ENCODE data around the gene PLK3.
"Not testable (repeated sequence)": the region's sequence is repeated elsewhere in the genome, so short reads cannot be mapped to it uniquely, and the experiment has no call there.

PLK3 gene

GRCh38 chr1:44829506-44830384 is 29.6 kb downstream of the PLK3 start:
- no peak for DNase-seq

- DNase-seq, result no peak
Measured at GRCh38 chr1:44830900-44831304, 30.7 kb downstream of the PLK3 start.

GRCh38 chr1:44831516-44831915 is 31.3 kb downstream of the PLK3 start:
- peak; percentile 25 for DNase-seq

- DNase-seq, result no peak
Measured at GRCh38 chr1:44832056-44832705, 32.0 kb downstream of the PLK3 start.

GRCh38 chr1:44834328-44834727 is 34.2 kb downstream of the PLK3 start:
- DNase-seq, result no peak

GRCh38 chr1:44835738-44836675 is 35.8 kb downstream of the PLK3 start:
- peak; percentile 83 for DNase-seq

GRCh38 chr1:44838294-44838693 is 38.1 kb downstream of the PLK3 start:
- DNase-seq, result not testable (repeated sequence)

- DNase-seq, result peak; percentile 47
Measured at GRCh38 chr1:44839576-44839975, 39.4 kb downstream of the PLK3 start.

GRCh38 chr1:44842486-44842861 is 42.3 kb downstream of the PLK3 start:
- DNase-seq, result peak; percentile 32

GRCh38 chr1:44842862-44843655 is 42.9 kb downstream of the PLK3 start, which contains the start of gene PTCH2:
TSS of gene PTCH2 (minus strand) at chr1:44843253. CDS start at chr1:44842932, 321 bp downstream.
- DNase-seq, result peak; percentile 81

- no peak for DNase-seq
Measured at GRCh38 chr1:44846985-44847384, 46.8 kb downstream of the PLK3 start.

- no peak for DNase-seq
Measured at GRCh38 chr1:44847845-44848244, 47.7 kb downstream of the PLK3 start.

GRCh38 chr1:44848456-44849181 is 48.4 kb downstream of the PLK3 start:
- DNase-seq, result peak; percentile 11

GRCh38 chr1:44849575-44850132 is 49.5 kb downstream of the PLK3 start:
- no peak for DNase-seq

GRCh38 chr1:44851308-44851707 is 51.1 kb downstream of the PLK3 start:
- no peak for DNase-seq

- no peak for DNase-seq
Measured at GRCh38 chr1:44853201-44853600, 53.0 kb downstream of the PLK3 start.

GRCh38 chr1:44854970-44855369 is 54.8 kb downstream of the PLK3 start:
- no peak for DNase-seq
